Activated CD4-positive, alpha-beta T cell treated with anti-CD3 and anti-CD28 coated beads, Interleukin-2, amount 50 U/mL, for 48 hours (primary cell): ENCODE measurements around the gene MDGA2.

Source experiments
- DNase-seq, 2 experiments: peaks; one replicate each; pipeline ENCODE4 v3.0.0-alpha.2; 2020

Gene MDGA2

GRCh38 chr14:46840944-46841720 lies 834.3 kb downstream of the MDGA2 start:
- no peak for DNase-seq

DNA sequence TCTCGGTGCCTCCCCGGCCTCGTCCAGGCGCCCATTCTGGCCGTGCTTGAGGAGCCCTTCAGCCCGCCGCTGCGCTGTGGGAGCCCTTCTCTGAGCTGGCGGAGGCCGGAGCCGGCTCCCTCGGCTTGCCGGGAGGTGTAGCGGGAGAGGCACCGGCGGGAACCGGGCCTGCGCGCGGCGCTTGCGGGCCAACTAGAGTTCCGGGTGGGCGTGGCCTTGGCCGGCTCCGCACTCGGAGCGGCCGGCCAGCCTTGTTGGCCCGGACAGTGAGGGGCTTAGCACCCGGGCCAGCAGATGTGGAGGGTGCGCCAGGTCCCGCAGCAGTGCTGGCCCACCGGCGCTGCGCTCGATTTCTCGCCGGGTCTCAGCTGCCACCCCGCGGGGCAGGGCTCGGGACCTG lies 855.1 kb downstream of the MDGA2 start:
- DNase-seq, result no peak

DNA sequence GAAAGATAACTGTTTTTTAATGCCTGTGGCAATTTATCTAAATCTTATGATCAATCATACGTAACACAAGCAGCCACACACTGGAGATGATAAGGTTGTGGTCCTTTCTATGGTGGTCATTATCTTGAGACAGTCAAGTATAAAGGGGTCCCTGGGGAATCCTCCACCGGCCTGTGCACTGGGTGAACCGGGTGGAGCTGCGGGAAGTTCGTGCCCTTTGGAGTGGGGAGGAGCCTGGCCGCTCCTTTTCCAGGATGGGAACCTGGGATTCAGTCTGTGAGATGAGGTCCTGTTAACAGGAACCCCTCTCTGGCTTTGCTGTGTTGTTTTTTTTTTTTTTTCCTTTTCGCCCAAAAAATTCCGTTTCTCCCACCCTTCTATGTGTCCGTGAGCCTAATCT lies 856.3 kb downstream of the MDGA2 start:
- no peak for DNase-seq

- DNase-seq, result no peak
Measured at GRCh38 chr14:46818147-46818546, 857.3 kb downstream of the MDGA2 start.

DNA sequence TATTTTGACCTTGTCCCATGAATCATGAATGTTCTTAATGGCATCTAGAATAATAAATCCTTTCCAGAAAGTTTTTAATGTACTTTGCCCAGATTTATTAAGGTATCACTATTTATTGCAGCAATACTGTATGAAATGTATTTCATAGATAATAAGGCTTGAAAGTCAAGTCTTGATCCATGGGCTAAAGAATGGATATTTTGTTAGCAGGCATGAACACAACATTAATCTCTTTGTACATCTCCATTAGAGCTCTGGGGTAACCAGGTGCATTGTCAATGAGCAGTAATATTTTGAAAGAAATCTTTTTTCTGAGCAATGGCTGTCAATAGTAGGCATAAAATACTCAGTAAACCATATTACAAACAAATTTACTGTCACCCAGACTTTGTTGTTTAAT lies 882.3 kb downstream of the MDGA2 start:
- DNase-seq, result no peak
